Retina (tissue), 1 donor: ENCODE measurements around the gene POPDC2.

Experiments
- DNase-seq: peaks from one replicate; pipeline ENCODE4 v3.0.0-alpha.2; 2016

Gene POPDC2

DNA sequence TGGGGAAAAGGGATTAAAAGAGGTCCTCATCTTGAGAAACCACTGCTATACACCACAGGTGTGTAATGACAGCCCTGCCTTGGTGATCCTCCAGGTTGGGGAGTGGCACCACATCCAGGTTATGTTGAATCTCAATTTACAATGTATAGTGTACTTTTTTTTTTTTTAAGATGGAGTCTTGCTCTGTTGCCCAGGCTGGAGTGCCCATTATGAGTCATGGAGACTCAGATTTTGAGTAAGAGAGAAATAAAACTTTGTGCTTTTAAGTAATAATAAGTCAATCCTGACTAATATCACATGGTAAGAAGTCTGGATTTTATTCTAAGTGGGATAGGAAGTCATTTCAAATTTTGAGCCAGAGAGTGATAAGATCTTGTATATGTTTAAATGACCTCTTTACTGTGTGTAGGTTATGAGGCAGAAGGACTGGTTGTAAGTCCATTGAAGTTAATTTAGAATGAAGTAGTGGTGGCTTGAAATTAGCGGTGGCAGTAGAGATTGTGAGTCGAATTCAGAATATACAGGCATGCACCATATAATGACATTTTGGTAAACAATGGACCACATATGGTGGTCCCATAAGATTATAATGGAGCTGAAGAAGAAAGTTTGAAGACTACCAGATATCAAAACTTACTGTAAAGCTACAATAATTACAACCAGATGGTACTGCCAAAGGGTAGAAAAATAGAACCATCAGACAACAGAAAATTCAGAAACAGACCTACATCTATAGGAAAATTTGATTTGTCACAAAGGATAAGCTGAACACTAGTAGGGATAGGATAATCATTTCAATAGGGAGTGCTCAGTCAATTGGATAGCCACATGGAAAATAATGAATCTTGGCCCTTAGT, 20.7 kb downstream of the POPDC2 start:
- no peak for DNase-seq

DNA sequence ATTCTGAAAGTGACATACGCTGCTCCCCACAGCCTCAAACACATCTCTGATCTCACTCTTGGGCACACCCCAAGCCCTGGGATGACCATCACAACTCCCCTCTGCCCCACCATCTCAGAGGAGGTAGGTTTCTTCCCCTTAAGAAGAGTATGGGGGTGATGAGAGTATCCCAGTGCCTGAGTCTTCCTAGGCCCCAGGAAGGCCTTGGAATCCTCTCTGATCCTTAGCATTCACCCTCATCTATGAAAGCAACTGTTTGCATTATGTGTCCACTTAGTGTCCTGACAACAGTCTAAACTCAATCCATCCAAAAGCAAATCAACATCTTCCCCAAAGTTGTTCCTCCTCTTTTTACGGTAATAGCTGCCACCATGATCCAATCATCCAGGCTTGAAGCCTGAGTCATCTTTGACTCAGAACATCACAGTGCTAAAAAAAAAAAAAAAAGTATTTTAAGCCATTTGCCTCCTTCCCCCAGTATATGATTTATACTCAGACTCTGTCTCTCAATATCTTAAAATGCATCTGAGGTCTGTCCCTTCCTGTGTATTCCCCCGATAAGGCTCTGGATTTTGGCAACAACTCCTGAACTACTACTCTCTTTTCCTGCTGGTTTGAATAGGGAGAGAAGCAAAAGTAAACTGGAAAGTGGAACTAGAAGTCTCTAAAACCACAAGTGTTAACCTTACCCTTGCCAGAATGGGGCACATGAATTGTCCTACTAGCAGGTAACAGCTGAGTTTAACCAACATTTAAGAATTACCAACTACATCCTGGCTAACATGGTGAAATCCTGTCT, 22.5 kb downstream of the POPDC2 start:
- DNase-seq: no peak

DNA sequence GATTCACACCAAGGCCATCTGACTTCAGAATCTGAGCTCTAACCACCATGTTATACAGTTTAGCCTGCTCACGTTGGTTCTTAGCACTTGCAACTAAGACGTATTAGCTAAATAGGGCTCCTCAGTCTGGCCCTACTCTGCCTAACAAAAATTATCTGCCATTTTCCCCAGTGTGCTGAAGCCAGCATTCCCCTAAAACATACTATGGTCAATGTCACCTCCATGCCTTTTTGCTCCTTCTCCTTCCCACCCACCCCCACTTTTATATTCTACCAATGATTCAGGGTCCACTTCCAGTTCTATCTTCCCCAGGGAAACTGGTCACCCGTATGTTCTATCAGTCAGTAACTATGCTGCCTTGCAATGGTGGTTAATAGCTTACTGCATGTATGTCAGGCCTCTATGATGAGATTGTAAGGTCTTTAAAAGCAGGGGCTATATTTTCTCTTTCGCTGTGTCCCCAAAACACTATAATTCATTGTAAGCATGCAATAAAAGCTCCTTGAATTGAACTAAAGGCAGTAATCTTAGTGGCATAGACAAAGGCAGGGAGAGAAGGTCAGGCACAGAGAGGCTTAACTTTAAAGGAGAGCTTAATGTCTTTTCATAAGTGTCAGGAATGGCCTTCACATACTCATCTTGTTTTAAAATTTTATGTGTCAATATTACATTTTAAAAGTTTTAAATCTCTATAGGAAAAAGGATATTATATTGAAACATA, 23.3 kb downstream of the POPDC2 start:
- DNase-seq: no peak

DNA sequence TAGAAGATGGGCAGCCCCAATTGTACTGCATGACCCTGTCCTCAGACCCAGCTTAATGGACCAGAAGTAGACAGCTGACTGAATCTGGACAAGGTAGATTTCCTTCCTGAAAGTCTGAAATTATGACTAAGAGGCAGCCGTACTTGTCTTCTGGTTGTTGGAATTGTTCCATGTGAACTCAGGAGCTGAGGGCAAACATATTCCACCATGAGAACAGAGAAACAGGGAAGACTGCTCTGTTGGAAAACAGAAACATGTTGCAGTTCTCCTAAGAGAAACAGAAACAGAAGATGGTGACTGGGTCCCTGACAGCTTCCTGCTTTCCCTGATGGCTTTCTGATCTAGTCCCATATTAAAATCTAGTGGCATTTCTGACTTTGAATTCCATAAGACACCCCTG, 24.1 kb downstream of the POPDC2 start:
- DNase-seq: no peak

GRCh38 chr3:119635719-119636118, 24.7 kb downstream of the POPDC2 start:
- DNase-seq: no peak

GRCh38 chr3:119632829-119633228, 27.6 kb downstream of the POPDC2 start:
- DNase-seq: no peak

GRCh38 chr3:119632216-119632615, 28.2 kb downstream of the POPDC2 start:
- no peak for DNase-seq

DNA sequence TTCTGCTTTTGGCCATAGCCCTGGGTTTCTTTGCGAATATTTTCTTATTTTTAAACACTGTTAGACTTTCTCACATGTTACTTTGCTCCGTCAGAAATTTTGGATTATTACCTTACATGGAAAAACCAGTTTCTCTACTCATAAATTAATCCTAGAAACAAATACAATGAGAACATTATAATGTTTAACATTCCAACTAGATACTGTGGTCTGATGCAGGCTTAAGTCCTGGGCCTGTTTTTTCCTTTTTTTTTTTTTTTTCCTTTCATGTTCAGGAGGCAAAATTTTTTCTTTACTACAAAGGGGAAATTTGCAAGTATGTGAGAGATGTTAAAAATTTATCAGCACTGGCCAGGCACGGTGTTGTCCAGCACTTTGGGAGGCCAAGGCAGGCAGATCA, 28.9 kb downstream of the POPDC2 start:
- DNase-seq: no peak

DNA sequence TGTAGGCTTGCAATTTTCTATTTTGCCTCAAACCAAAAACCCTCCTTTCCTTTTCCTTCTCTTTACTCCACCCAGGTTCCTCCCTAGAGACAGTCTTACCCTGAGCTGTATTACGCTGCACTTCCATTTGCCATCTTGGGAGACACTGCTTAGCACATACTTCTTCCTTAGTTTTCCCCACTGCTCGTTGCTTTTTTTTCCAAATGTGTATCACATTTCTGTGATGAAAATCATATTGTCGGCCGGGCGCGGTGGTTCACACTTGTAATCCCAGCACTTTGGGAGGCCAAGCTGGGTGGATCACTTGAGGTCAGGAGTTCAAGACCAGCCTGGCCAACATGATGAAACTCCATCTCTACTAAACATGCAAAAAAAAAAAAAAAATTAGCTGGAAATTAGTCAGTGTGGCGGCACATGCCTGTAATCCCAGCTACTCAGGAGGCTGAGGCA, 29.5 kb downstream of the POPDC2 start:
- DNase-seq: no peak

DNA sequence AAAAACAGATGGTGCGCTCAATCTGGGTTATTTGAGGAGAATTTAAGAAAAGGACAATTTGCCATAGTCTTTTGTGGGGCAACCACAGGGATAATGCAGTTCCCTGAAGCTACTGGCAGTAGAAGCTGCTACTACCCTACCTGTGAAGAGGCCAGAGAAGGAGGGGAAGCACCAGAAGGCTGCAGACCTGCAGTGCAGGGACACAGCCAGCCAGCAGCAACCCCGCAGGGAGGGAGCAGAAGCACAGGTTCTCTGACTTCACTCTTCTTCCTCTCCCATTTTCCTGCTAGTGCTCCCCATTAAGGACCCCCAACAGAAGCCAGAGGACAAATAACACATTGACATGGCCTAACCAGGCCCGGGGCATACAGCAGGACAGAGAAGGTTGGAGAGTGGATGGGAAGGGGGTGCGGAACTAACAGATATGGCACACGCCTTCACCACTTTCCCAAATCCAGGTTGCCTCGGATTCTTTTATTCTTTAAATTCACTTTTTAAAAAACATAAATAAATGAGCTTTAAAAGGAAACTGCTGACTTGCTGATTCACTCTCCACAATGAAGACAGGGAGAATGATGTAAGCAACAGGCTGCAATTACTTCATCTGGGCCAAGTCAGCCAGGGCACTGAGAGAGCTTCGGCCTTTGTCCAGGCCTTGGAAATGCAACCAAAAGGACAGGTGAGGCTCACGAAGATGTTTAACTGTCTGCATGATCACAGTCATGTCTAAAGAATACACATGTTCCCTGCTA, 30.1 kb downstream of the POPDC2 start:
- DNase-seq: no peak

- DNase-seq: no peak
Measured at GRCh38 chr3:119628816-119629445, 31.5 kb downstream of the POPDC2 start.

GRCh38 chr3:119628390-119628789, 32.0 kb downstream of the POPDC2 start:
- DNase-seq: no peak

- DNase-seq: no peak
Measured at GRCh38 chr3:119627461-119627860, 32.9 kb downstream of the POPDC2 start.

DNA sequence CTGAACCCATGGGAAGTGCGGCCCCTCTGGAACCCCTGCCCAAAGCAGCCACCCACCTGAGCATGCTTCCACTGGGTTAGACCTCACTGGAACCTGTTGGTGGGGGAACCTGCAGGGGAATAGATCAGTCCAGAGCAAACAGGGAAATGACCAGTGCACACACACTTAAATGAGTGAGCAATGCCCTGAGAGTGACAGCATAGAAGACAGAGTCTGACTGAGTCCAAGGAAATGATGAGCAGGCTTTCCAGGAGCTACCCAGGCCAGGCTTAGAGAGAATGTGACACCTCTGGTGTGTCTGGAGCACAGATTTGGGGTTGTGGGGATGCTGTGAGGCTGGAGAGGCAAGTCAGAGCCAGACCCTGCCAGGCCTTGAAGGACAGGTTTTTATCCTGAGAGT, 34.2 kb downstream of the POPDC2 start:
- DNase-seq: no peak

GRCh38 chr3:119625451-119626153, 34.8 kb downstream of the POPDC2 start:
- no peak for DNase-seq

- no peak for DNase-seq
Measured at GRCh38 chr3:119624002-119624720, 36.2 kb downstream of the POPDC2 start.

- no peak for DNase-seq
Measured at GRCh38 chr3:119620899-119621298, 39.5 kb downstream of the POPDC2 start.

DNA sequence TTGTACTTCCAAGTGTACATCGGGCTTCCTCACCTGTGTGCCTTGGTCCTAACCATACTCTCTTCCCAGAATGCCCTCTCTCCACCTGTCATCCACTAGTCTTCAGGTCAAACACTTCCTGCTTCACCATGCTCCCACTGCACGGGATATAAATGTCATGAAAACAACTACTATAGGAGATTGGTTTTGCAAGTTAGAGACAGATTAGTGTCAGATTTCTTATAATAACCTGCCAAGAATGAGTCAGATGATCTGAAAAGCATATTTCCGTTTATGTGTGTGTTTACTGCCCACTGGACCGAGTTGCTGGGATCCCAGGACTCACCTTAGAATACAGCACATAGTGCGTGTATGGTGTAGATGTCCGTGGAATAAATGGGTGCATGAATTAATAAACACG, 41.3 kb downstream of the POPDC2 start:
- no peak for DNase-seq

- no peak for DNase-seq
Measured at GRCh38 chr3:119616056-119616455, 44.3 kb downstream of the POPDC2 start.

- DNase-seq: no peak
Measured at GRCh38 chr3:119613872-119614271, 46.5 kb downstream of the POPDC2 start.

- DNase-seq: no peak
Measured at GRCh38 chr3:119613201-119613600, 47.2 kb downstream of the POPDC2 start.
